GM19467 (cell line): ENCODE data around the gene BPHL.
"Not testable (repeated sequence)": the region's sequence is repeated elsewhere in the genome, so short reads cannot be mapped to it uniquely, and the experiment has no call there.

Experiments used
- ATAC-seq: cut with Tn5 transposase; IDR thresholded peaks from one replicate; pipeline ENCODE4 v1.9.1; 2021; ENCODE audit warnings: mild to moderate bottlenecking, moderate library complexity; ENCODE audit not compliant: unreplicated experiment

The BPHL gene

GRCh38 chr6:3118353-3119039 lies at the start of gene BPHL:
Gene BPHL (plus strand): TSS chr6:3118711. CDS start chr6:3118741, 30 bp downstream.
- ATAC-seq: peak; percentile 93

GRCh38 chr6:3071568-3071967 lies 46.9 kb upstream of the BPHL start:
- ATAC-seq: no peak

- ATAC-seq: no peak
Observed at GRCh38 chr6:3072798-3073197, 45.7 kb upstream of the BPHL start.

GRCh38 chr6:3073382-3073781 lies 45.1 kb upstream of the BPHL start:
- no peak for ATAC-seq

- ATAC-seq: no peak
Observed at GRCh38 chr6:3075772-3076113, 42.8 kb upstream of the BPHL start.

- ATAC-seq: no peak
Observed at GRCh38 chr6:3076320-3076719, 42.2 kb upstream of the BPHL start.

GRCh38 chr6:3077430-3077829 lies 41.1 kb upstream of the BPHL start:
- no peak for ATAC-seq

- ATAC-seq: not testable (repeated sequence)
Observed at GRCh38 chr6:3078952-3079351, 39.6 kb upstream of the BPHL start.

- no peak for ATAC-seq
Observed at GRCh38 chr6:3079682-3080081, 38.8 kb upstream of the BPHL start.

- ATAC-seq: no peak
Observed at GRCh38 chr6:3081960-3082359, 36.6 kb upstream of the BPHL start.

- no peak for ATAC-seq
Observed at GRCh38 chr6:3085074-3085473, 33.4 kb upstream of the BPHL start.

- no peak for ATAC-seq
Observed at GRCh38 chr6:3086282-3086946, 32.1 kb upstream of the BPHL start.

- ATAC-seq: no peak
Observed at GRCh38 chr6:3088446-3088845, 30.1 kb upstream of the BPHL start.

- ATAC-seq: no peak
Observed at GRCh38 chr6:3088968-3089367, 29.5 kb upstream of the BPHL start.

GRCh38 chr6:3090013-3090412 lies 28.5 kb upstream of the BPHL start:
- no peak for ATAC-seq

- ATAC-seq: no peak
Observed at GRCh38 chr6:3094815-3095214, 23.7 kb upstream of the BPHL start.

- ATAC-seq: no peak
Observed at GRCh38 chr6:3102875-3103274, 15.6 kb upstream of the BPHL start.

- no peak for ATAC-seq
Observed at GRCh38 chr6:3108746-3109414, 9.6 kb upstream of the BPHL start.

- no peak for ATAC-seq
Observed at GRCh38 chr6:3109761-3110160, 8.8 kb upstream of the BPHL start.

- ATAC-seq: no peak
Observed at GRCh38 chr6:3114377-3114776, 4.1 kb upstream of the BPHL start.

- ATAC-seq: no peak
Observed at GRCh38 chr6:3117912-3118352, 579 bp upstream of the BPHL start.

- ATAC-seq: peak; percentile 18
Observed at GRCh38 chr6:3119040-3119723, 671 bp downstream of the BPHL start.
